Endometrium (tissue), 2 donors: ENCODE measurements around the gene SCRN1.
"Not testable (repeated sequence)": the region's sequence is repeated elsewhere in the genome, so short reads cannot be mapped to it uniquely, and the experiment has no call there.

ENCODE experiments used
- FAIRE-seq: peaks from 2 replicates; lab custom pipeline; 2012; peaks lifted over from hg19 to GRCh38; lab: Jason Lieb, UNC
- donor health status: control.
- donor health status: control.

Gene SCRN1

DNA sequence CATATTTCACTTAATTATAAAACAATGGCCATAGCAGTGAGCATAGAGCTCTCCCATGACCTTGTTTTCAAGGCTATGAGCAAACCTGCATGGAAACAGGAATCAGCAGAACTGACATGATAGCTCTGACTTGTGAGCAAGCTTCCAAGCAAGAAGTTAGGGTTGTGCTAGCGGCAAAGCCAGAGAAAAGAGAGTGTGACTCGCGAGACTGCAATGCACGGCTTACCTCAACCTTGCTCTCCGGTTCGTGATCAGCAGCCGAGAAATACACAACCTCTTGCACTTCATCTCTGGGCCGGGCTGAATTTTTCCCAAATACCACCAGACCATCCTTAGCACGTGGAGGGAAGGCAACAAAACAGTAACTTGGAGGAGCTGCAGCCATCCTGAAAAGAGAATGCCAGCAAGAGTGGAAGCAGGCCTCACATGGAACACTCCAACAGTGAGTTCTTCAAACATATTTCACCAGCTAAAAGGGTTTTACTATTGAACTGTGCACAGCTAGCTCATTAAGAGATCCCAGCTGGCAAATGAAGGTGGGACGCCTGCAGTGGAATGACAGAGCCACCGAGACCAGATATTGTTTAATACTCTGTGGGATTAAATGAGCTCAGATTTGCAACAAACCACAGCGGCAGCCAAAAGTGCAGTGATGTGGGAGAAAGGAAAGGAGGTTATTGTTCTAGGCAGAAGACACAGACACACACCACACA lies 20.8 kb downstream of the SCRN1 start:
- FAIRE-seq = no peak

DNA sequence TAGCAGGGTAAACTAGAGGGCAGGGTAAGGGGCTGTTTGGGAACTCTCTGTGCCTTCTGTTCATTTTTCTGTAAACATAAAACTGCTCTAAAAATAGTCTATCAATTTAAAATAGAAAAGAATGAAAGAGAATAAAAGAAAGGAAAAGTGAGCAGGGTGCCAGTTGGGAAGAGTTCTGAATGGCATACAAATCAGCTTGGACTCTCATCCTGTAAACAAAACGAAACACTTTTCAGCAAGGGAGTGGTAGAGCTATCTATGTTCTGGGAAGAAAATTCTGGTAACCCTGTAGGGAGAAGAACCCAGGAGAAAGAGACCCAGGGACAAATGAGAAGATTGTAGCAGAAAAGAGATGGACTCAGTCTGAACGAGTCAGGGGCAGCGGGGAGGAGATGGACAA lies 24.6 kb downstream of the SCRN1 start:
- no peak for FAIRE-seq

DNA sequence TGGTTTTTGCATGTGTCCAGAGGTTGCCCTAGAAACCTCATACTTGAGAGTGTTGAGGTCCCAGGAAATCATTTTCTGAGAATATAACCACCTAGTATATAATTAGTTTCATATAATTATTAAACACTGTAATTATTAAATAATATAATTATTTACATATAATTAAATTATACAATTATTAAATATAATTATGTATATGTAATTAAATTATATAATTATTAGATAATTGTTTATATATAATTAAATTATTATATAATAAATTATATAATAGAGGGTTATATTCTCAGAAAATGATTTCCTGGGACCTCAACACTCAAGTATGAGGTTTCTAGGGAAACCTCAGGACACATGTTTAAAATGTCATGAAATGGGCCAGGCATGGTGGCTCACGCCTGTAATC lies 27.6 kb downstream of the SCRN1 start:
- no peak for FAIRE-seq

DNA sequence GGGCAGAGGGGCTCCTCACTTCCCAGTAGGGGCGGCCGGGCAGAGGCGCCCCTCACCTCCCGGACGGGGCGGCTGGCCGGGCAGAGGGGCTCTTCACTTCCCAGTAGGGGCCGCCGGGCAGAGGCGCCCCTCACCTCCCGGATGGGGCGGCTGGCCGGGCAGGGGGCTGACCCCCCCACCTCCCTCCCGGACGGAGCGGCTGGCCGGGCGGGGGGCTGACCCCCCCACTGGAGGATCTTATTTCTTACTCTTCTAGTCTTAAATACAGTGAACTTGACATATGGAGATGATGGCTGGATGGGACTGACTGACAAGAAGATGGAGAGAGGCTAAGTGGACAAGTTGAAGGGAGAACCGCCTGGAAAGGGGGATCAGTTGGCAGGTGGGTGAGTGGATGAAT lies 28.0 kb downstream of the SCRN1 start:
- not testable (repeated sequence) for FAIRE-seq

DNA sequence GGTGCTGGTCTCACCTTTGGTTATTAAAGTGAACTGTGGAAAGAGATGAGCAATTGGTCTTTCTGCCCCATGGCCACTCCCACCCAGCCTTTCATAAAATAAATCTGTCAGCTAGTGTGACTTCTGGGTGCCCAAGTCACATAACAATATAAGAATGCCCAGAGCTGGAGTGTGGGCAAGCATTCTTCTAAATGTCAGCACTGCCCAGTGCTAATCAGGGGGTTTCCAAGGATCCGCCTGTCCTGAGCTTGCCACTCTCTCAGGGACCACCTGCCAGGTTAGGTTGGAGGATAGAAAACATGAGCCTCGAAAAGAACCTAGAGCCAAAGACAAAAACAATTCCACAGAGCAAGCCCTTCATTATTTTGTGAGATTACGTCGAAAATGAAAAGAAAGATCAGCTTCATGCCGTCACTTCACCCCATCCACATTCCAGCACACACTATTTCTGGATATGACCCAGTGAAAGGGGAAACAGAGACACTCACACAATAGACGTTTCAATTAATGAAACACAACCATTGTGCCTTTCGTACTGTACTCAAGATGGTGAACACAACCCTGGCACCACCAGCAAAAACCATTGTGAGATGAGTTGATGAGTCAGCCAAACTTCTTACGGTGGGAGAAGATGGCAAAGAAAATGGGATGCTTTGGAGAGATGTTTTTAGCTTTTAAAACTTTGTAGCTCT lies 30.8 kb downstream of the SCRN1 start:
- FAIRE-seq = no peak

DNA sequence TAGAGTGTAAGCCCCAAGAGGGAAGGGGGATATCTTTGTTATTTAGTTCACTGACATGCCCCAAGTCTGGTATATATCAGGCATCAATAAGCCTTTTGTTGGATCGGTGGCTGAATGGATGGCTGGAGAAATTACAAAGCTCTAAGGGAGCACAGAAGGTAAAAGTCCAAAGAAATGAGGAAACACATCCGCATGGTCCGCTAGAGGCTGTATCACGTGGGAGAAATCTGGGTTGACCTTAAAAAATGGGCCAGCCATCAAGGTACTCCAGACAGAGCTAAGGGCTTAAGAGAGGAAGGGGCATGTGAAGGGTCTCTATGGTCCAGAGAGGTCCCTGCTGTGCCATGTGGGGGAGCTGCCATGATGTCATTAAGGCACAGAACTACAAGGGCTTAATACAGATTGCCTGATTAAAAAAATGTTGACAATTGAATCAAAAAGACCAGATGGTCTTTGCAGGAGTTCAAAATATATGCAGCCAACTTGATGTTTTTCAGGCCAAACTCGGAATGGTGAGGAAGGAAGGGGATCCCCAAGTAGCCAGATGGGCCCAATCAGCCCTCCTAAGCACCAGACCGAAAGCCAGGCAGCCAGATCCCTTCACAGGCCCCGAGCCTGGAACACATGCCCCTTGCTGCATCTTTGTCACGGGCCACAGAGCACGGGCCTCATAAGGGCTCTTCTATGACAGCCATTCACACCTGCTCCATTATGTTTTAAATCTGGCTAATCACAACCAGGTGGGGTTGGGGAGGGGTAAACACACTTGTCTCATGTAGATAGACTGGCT lies 31.9 kb downstream of the SCRN1 start:
- no peak for FAIRE-seq

DNA sequence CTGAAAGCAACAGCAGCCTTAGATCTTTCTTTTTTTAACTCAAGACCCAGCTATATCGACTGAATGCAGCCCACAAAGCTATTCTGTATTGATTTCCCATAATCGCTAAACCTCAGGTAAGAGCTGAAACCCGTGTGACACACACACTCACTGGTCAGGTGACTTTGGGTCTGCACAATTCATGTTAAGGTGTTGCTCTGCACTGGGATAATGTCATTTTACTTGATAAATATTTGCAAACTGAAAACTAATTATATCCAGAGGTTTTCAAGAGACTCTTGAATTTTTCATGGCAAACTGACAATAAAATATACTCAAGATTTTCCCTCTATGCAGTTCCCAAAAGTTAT lies 33.1 kb downstream of the SCRN1 start:
- no peak for FAIRE-seq

DNA sequence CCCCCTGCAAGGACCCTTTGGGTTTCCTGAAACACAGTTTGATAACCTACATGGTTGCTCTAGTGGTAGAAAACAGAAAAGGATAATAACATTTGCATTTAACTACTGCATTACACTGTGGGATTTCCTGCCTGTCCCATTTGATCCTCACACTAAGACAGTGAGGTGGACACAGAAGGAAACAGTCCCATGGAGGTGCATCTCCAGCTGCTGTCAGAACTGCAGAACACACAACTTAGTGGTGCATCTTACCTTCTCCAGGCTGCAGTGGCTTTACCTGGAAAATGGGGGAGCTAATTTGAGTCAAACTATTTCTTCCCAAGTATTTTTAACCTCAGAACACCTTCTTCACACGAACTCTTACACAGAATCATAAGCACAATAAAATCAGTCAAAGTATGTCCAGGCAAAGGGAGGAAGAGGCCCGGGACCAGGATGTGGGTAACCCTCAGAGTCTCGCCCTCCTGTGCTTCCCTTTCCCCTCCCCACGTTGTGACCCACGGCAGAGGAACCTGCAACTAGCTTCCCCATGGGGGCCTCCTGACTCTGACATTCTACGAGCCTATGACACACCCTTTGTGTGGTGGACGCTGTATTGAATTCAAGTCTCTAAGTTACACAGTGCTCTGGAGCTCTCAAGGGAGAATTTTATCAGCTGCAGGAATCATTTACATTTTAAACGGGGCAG lies 33.7 kb downstream of the SCRN1 start:
- no peak for FAIRE-seq

DNA sequence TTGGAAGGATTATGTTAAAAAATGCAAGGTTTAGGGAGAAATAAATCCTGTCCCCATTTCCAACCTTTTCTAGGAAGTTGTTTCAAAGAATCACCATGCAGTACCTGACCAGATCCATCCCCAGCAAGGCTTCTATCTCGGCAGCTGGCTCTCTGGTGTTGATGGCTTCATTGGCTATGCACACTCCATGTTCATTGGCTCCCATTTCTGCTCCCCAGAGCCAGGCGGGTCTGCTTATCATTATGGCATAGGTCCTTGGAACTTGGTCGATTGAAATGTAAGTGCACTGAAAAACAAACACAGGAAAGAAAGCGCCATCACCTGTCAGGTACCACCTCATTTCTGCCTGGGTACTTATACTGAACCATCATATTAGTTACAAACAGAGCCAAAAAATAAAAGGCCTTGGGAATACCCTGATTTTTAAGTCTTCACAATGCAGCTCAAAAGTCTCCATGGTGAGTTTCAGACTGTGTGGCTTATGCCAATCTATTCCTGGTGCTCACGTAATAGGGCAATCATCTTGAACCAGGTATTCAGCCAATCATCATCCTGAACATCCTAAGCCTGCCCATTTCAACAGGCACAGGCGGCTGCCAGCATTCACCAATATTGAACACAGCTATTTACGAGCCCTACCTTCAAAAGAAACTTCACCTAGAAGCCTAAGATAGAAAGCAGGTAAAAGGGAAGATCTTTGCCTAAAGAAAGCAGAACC lies 34.4 kb downstream of the SCRN1 start:
- FAIRE-seq = no peak

DNA sequence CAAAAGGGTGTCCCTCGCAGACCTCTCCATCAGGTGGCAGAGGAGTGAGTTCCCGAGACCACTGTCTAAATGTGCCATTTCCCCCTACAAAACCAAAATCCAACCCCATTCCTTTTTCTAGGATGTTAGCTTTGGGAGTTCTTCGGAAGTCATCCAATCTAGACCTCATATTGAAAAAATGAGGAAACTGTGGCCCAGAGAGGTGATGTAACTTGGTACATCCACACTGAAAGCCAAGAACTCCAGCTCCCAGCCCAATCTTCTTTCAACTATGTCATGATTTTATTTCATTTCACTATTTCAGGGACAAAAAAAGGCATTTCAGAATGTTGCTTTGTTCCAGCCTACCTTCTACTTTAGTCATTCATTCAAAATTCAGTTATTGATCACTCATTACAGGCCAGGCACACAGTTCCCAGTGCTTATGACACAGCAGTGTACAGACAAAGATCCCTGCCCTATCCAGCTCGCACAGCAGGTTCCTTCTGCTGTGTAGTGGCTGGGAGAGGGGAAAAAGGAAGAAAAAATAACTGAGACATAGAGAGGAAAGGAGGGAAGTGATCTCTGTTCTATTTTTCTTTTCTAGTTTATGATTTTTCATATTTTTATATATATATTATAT lies 35.8 kb downstream of the SCRN1 start:
- FAIRE-seq = no peak

DNA sequence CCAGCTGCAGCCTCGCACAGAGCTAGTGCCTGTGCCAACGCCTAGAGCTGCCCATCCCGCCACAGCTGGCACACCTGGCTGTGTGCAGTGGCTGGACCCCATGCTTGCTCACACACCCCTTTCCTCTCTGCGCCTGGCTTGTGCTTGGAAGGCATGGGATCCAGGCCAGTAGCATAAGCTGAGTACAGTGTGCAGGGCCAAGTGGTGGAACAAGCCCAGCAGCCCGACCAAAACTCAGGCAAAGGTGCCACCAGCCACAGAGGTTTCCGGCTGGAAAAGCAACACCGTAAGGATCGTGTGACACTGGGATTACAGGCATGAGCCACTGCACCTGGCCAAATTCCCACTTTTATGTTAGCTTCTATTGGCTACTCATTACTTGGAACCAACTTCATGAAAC lies 38.4 kb downstream of the SCRN1 start:
- no peak for FAIRE-seq

DNA sequence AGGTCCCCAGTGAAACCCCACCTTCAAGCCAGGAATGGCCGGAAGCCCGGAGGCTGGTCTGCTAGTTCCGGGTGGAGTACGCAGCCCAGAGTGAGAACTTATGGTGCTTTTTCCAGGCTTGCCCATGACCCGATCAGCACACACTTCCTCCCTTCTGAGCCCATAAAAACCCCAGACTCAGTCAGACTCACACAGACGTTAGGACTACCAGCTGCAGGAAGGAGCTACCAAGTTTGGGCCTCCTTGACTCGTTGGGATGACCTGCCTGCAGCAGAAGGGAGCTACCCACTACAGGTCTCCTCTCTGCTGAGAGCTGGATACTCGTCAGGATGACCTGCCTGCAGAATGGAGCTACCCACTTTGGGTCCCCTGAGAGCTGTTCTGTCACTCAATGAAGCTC lies 39.1 kb downstream of the SCRN1 start:
- FAIRE-seq = no peak

DNA sequence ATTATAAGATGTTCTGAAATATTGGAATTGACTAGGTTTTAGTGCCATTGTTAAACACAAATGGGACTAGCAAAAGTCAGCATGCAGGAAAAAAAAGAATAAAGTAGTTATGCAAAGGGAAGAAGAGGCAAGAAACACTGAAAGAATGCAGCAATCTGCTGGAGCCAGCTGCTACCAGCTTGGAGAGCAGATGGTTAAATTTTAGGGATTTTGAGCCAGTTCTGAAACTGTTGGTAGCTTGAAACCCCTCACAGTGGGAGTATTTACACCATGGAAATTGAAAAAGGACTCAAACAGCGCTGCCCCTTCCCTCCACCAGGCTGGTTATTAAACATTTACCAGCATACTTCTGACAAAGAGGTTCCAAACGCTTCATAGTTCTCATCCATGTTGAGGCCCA lies 41.0 kb downstream of the SCRN1 start:
- no peak for FAIRE-seq

DNA sequence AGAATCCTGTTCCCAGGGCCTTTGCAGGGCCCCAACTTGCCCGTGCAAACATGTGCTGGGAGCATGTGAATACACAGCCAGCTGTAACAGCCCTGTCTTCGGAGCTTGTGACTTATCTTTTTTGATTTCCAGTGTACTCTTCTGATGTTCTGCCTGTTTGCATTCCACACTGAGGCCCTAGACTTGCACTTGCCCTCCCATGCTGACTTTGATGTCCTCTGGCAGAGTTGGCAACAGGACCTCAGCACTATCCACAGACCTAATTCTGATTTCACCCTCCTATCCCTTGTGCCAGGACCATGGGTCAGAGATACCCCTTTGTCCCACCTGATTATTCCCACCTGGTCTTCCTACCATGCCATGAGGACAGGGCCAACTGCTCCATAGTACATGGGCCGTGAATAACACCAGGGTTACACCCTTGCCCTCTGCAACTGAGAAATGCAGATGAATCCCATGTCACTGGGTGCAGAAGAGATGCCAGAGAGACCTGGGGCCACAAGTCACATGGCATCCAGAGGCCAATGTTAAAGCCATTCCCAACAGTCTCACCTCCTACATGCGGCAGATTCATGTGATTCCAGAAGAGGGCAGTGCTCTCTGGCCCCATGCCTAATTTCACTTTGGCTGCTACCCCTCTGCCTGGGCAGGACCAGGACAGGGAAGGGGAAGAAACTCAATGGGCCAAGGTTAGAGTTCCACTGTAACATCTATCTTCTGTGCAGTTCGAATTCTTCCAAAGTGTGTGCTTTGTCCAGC lies 43.0 kb downstream of the SCRN1 start:
- no peak for FAIRE-seq

DNA sequence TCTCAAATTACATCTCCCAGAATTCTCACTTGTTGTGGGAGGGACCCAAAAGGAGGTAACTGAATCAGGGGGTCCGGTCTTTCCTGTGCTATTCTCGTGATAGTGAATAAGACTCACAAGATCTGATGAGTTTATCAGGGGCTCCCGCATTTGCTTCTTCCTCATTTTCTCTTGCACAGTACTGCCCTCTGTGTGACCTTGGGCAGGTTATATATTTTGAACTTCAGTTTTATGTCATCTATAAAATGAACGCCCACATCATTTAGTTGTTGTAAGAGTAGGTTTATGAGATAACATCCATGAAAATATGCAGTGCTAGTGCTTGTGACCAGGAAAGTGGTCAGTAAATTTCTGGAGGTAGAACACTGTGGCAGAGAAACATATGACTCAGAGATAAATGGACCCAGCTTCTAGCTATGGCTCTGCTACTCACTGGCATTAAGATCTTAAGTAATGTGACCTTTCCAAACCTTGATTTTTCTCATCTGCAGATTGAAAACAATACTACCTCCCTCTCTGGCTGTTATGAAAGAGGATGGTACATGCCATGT lies 44.3 kb downstream of the SCRN1 start:
- FAIRE-seq = no peak

DNA sequence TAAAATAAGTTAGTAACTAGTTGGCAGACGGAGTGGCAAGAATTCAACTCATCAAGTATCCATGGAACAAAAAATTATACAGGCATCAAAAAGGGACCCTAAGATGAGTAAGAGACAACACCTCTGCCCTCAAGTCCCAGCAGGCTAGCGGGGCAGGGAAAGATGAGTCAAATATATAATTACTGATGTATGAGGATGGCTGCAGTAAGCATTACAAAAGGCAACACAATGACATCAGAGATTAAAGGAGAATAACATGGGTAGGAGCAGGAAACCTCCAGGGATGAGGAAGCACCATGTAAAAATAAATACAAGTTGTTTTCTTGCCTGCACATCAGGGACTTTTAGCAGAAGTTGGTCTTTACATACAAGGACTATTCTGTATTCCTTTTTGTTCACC lies 49.4 kb downstream of the SCRN1 start:
- no peak for FAIRE-seq

DNA sequence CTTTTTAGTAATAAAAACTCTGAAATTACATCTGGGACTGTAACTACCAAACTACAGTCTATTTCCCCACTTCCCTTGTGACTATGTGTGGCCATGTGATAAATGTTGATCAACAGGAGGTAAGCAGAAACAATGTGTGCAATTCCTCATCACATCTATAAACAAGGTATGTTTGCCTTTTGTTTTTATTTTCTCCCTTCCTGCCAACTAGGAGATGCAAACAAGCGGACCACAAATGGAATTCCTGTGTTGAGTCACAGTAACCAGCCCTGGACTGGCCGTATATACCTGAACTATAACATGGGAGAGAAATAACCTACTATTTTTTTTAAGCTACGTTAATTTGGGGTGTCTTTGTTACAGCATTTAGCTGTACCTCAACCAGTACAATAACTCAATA lies 52.5 kb downstream of the SCRN1 start:
- FAIRE-seq = no peak

DNA sequence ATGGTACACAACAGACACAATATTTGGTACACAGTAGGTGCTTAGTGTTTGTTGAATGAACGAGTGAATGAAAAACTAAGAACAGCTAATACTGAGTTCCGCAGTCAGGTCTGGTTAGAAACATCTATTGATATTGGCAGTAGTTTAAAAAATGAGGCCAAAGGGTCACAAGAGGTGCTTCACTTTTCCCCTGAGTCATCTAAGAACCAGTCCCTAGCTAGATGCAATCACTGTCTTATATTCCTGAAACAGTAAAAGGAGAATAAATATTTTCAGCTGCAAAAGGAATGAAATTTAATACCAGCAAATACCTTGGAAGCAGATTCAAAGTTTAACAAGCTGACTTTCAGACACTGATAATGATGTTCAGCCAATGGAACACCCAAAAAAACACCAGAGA lies 54.5 kb downstream of the SCRN1 start:
- FAIRE-seq = no peak

DNA sequence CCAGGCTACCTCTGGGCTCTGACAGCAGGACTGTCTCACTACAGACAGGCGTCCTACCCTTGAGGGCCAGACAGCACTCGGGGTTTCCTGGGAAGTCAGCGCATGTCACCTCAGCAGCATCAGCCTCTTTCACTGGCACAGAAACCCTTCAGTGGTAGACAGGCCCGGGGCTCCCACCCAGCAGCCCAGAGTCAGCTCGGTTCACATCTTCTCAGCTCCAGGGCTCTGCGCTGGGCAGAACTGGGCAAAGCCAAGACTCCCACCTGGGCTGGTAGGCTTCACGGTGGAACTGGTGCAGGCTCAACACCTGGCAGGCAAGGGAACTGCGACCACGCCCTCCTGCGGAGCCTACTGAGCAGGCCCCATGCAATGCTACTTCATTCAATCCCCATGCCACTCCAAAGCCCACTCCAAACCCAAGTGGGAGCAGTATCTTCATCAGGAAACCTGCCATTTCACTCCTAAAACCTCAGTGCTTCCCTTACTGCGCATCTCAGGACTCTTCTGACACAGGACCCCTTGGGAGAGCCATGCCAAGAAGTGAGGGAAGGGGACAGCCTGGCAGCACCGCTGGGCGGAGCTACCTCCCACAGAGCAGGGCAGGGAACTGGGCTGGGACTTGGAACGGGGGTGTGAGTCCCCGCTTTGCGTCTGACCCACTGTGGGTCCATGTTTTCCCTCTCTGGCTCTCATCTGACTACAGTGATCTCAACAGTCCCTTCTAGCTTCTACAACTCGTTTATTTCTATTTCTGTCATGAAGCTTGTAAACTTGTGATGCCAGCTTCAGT lies 60.4 kb downstream of the SCRN1 start:
- no peak for FAIRE-seq

DNA sequence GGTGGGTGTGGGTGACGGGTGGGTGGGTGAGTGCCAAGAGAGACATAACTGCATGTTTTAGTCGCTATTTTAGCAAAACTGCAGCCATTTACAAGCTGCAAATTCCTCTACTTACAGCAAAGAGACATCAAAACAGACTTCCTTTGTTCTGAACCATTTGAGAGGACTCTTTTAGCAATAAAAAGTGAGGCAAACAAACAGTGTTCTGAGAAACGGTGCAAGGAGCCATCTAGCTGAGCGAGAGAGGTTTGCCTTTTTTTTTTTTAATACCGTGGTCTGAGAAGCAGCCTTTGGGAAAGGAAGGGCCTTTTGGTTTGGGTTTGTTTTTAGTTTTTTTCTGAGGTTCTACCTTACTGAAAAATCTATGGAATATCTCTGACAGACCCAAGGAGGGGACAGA lies 62.9 kb downstream of the SCRN1 start:
- FAIRE-seq = no peak
